NCI-H345 (cell line): ENCODE data around the gene LEO1.

Source experiments
- DNase-seq: peaks from one replicate; lab custom pipeline; 2025; lab: John Stamatoyannopoulos, UW

LEO1 gene

DNA sequence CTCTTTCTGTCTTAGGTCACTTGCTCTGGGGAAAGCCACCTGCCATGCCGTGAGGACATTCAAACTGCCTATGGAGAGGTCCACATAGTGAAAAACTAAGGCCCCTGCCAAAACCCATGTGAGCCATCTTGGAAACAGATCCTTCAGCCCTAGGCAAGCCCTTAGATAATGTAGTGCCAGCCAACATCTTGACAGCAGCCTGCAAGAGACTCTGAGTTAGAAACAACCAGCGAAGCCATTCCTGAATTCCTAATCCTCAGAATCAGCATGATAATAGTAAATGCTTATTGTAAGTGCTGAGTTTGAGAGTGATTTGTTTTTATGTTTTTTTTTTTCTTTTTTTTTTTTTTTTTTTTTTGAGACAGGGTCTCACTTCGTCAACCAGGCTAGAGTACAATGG lies 40.6 kb downstream of the LEO1 start:
- no peak for DNase-seq

DNA sequence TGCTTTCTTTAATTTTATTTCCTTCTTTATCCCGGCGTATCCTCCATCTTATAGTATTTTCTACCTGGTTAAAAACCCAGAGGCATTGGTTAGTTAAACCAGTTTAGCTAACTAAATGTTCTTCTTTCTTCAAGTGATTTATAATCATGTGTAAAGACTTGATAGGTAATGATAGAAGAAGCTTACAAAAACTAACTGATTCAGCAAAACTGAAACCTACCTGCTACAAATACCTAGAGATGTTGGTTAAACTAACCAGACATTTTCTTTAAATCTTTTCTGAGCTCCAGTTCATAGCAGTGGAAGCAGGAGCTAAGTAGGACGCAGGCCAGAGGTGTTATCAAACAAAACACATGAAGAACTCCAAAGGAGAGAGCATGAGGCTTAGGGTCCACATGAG lies 44.8 kb downstream of the LEO1 start:
- no peak for DNase-seq

DNA sequence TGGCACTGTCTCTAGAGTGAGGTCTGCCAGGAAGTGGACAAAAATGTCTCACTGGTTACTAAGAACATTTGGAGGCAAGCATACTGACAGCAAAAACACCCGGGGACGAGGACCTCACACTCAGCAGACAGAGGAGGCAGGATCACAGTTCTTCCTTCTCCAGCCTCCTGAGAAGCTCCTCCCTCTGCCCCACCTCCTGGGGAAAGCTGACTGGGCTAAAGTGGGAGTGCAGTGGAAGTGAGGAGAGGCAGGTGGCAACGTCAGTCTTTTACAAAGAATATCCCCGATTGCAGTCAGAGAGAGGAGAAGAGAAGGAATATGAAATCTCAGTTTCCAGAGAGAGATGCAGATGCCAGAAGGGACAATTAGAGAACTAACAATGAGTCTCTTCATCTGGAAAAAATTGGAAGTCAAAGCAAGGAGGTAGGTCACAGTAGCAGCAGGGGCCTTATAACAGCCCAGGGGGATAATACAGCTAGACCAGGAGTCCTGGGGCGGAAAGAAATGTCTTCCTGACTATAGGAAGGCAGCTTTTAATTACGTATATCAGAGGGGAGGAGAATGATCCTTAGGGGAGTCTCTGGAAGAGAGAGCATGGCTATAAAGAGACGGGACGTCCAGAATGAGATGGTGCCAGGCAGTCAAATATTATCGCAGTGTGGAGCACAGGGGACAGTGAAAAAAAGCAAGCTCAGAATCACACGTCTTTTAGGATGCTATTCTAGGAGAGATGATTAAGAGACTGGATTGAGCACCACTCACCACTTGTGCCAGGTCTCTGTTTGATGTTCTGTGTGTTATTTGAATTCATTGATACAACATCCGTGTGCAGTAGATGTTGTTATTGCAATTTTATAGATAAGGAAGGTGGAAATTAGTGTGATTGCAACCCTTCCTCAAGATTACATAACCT lies 47.2 kb downstream of the LEO1 start:
- no peak for DNase-seq

DNA sequence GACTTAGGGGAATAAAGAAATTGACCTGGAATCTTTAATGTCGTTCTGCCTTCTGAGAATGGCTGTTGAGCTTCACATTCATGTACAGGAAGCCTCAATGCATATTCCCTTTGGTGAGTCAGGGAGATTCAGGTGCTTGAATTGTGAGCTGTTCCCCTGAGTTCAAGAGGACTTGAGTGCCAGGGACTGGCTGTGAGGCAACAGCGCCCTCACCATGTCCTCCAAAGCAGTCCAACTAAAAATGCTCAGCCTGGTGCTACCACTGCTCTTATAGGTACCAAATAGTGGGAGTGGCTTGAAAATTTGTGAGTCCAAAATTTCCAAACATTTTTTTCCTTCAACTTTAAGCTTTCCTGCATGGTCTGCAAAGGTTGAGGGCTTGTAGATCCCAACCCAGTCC lies 54.1 kb downstream of the LEO1 start:
- DNase-seq: peak; percentile 39

DNA sequence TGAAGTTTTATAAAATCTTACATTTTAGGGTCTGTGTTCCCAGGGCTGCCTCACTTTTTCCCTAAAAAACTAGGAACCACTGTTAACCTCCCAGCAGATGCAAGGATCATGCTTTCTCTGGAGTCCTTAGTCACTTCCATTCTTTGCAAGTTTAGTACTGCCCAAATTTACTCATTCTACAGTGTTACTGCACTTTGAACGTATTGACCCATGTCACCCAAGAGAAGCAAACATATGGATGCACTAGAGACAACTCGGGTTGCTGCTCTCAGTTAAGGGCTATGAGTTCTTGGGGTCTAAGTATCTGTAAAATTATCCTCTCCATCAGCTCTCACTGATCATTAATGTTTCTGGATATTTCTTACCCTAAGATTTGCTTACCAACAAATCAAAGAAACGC lies 59.0 kb downstream of the LEO1 start:
- no peak for DNase-seq

DNA sequence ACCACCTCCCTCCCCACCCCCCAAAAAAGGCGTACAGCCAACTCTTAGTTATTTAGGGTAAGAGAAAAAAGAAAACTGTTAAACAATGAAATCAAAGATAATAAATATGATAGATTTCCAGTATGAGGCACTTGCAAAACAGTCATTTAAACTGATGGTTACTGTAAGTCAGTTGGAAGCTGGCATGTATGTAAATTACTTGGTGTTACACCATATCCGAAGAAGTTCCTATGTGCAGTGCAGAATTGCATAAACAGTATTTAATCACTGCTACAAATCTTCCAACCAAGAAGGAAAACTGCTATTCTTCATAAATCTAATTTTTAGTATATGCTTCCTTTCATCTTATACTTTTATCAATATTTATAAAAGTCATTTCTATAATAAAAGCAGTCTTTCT lies 62.0 kb downstream of the LEO1 start:
- no peak for DNase-seq

DNA sequence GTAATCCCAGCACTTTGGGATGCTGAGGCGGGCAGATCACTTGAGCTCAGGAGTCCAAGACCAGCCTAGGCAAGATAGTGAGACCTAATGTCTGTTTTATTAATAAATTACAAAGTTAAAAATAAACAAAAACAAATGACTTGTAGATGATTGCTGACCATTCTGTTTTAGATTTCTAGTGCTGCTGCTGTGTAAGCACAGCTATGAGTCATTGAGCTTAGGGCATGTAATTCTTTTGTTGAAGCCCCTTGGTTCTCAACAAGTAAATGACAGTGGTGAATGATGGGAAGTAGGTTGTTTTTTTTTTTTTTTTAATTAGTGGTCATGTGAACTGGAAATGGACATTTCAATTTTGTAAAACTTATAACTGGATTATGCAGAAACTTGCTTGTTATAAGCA lies 63.3 kb downstream of the LEO1 start:
- DNase-seq: no peak

DNA sequence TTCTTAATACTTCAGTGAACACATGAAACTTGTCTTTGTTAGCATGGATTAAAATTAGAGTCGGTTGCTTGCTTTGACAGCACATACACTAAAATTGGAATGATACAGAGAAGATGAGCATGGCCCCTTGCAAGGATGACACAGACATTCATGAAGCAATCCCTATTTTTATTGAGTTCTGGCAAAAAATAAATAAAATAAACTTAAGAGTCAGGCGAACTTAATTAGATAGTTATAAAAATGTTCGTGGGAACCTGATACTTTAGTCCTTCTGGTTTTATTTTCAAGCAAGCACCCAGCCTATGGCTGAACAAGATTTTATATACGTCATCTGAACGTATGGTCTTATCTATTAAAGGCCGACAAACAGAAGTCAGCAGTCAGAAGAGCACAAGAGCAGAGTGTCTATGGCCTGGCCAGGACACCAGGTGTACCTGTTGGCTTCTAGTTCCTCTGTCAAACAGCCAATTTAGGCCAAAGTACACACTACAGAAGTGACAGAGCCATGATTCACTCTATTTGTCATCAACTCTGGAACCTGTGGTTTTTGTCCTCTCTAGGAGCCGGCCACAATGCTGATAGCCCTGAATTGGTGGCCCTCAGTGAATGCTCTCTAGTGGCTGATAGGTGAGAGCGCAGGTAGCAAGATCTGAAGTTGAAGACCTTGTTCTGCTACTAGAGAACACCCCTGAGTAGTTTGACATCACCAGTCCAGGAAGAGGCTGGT lies 64.3 kb downstream of the LEO1 start:
- DNase-seq: peak; percentile 9

DNA sequence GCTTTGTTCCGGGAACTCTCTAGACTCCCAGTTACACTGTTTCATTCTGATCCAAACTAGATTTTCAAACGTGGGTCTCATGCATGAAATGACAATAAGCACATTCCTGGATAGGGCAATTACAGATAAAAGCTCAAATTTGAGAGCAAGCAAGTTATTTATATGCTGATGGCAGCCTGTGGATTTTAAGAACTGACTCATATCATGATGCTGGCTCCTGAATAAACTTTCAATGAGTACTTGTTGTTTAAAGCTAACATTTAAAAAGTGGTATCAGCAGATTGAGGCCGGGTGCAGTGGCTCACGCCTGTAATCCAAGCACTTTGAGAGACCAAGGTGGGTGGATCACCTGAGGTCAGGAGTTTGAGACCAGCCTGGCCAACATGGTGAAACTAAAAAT lies 66.6 kb downstream of the LEO1 start:
- no peak for DNase-seq

DNA sequence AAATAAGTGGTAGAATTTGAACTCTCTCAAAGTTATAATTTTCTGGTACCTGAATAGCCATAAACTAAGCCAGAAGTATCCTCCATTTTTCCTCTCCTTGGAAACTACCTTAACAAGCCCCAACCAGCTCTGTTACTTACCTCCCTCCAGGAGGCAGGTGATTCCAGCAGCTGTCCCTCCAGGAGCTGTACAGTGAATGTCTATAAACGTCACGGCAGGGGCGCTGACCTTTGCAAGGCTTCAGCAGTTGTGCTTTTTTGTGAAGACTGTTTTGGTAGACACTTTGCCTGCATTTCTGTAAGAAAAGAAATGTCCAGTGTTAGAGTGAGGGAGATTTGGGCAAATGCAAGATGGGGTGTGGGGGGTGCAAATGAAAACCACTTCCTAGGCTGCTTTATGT lies 67.2 kb downstream of the LEO1 start:
- no peak for DNase-seq

DNA sequence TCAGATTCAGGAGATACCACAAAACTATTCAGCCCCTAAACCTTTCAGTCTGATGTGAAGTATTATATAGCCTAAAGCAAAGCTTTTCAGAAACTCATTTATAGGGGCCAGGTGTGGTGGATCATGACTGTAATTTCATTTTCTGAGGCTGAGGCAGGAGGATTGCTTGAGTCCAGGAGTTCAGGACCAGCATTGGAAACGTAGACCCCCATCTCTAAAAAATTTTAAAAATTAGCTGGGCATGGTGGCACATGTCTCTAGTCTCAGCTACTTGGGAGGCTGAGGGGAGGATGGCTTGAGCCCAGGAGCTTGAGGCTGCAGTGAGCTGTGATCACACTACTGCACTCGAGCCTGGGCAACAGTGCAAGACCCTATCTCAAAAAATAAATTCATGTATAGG lies 82.1 kb downstream of the LEO1 start:
- no peak for DNase-seq

DNA sequence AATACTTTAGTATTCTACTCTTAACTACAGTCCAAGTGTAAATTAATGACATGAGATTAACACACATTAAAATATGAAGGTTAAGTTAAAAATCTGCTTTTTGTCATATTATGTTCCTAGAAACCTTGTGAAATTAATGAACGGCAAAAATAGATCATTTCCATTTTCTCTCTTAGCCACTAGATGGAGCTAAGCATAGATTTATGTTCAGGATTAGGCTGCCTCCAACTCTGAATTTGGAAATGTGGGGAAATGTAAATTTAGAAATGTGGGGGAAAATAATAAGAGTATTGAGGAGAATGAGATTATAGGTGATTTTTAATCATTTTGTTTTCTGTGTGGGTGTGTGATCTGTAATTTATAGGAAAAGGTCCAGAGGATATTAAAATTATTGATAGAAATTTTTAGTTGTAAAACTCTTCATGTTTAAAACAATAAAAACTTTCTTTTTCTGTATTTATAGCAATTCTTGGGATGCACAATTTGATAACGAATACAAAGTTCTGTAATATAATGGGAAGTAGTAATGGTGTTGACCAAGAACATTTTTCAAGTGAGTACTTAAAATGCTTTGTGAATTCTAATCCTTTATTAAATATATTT lies 82.9 kb downstream of the LEO1 start:
- DNase-seq: peak; percentile 1
